ENCODE data around the gene NXN.
"Not testable (repeated sequence)": the region's sequence is repeated elsewhere in the genome, so short reads cannot be mapped to it uniquely, and the experiment has no call there.

NXN gene

DNA sequence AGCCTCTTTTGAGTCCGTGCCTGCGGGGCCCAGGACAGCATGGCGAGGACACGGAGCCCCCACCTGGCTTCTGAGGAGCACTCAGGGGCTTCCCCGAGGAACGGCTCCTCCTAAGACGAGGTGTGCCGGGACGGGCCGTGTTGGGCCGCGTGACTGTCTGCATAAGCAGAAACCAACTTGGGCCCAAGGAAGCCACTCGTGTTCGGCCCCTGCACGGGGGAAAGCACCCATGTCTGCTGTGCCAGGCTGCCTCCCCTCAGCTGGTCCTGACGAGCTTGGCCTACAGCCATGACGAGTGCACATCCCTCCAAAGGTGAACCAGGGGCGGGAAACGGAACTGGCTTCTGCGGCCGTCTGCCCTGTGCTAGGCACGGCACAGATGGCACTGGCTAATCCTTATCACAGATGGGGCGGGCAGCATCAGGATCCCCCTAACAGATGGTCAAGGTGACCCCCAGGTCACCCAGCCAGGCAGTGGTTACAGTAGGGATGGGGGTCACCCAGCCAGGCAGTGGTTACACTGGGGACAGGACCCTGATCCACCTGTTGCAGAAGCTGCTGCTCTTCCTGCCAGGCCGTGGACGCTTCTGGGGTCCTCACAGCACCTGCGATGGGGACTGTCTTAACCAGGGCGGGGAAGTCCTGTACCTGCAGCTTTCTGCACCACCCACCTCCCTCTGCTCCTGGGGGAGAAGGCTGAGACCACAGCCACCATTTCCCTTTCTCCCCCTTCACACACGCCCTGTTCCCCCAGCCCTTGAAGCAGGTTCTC is 171.9 kb downstream of the NXN start:
- no peak overlapping the region for H3K4me3 ChIP-seq (replicated peaks; ENCODE audit: low read depth, low read length)
- TF ChIP-seq, protein P1, sequence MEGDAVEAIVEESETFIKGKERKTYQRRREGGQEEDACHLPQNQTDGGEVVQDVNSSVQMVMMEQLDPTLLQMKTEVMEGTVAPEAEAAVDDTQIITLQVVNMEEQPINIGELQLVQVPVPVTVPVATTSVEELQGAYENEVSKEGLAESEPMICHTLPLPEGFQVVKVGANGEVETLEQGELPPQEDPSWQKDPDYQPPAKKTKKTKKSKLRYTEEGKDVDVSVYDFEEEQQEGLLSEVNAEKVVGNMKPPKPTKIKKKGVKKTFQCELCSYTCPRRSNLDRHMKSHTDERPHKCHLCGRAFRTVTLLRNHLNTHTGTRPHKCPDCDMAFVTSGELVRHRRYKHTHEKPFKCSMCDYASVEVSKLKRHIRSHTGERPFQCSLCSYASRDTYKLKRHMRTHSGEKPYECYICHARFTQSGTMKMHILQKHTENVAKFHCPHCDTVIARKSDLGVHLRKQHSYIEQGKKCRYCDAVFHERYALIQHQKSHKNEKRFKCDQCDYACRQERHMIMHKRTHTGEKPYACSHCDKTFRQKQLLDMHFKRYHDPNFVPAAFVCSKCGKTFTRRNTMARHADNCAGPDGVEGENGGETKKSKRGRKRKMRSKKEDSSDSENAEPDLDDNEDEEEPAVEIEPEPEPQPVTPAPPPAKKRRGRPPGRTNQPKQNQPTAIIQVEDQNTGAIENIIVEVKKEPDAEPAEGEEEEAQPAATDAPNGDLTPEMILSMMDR (IDR thresholded peaks at IDR 0.05; ENCODE audit: low read length, missing control alignments), result no peak
- DNase-seq (ENCODE audit: low read depth), result no peak

DNA sequence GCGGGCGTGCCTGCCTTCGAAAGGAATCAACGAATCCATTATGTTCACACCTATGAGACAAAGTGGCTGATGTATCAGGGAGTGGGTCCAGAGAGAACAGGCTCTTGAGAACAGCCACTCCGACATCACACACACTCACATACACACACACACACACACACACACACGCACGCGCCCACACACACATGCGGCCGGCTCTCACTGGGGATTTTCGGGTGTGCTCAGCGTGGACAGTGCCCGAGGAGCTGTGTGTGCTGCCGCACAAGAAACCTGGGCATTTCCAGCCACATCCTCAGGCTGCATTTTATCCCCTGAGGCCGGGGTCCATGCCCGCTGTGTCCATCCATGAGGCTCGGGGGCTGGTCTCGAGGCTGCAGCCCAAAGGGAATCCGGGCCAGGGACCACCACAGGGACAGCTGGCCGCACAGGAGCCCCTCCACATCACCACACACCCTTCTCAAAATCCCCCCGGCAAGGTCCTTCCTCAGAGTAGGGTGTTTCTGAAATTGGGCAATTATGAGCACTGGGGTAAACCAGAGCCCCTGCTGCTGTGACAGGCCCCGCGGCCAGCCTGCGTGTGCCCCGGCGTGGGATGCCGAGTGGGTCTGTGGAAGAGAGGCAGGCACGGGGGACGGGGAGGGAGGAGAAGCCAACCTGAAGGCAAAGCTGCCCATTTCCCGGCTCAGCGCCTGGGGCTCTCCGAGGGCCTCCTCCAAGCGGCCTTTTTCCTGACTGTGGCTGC is 172.6 kb downstream of the NXN start:
- DNase-seq (ENCODE audit: low read depth), result no peak
- H3K4me3 ChIP-seq (replicated peaks; ENCODE audit: low read depth, low read length), result no peak overlapping the region
- TF ChIP-seq, protein P1 (IDR thresholded peaks at IDR 0.05; ENCODE audit: low read length, missing control alignments), result no peak

DNA sequence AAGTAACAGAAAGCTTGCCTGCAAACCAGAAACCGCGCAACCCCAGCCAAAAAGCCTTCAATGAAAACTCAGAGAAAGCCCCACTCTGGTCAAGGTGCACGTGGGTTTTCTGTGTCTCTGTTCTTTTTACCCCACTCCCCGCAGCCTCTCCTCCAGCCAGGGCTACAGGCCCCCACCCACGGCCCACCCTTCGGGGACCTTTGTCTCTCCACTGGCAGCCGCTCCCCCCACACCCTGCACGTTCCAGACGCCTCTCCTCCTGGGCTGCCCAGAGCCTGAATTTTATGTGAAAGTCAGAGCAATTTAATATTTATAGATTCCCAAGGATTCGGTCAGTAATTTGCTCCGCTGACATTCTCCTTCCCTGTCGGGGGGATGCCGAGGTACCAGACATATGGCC is 173.2 kb downstream of the NXN start:
- DNase-seq (ENCODE audit: low read depth), result no peak
- TF ChIP-seq, protein P1 (IDR thresholded peaks at IDR 0.05; ENCODE audit: low read length, missing control alignments), result no peak
- no peak overlapping the region for H3K4me3 ChIP-seq (replicated peaks; ENCODE audit: low read depth, low read length)

DNA sequence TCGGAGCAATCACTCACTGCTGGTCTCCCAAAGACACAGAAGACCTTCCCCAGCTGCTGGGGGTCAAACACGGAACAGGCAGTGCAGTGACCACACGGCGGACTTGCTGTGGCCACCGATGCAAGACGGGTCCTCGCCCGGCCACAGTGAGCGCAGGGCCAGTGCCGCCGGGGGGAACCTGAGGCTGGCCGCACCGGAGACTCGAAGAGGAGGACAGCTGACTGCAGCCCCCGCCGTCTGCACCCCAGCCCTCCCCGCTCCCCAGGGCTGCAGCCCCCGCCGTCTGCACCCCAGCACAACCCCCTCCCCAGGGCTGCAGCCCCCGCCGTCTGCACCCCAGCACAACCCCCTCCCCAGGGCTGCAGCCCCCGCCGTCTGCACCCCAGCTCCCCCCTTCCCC is 173.7 kb downstream of the NXN start:
- not testable (repeated sequence) for H3K4me3 ChIP-seq (replicated peaks; ENCODE audit: low read depth, low read length); DNase-seq (ENCODE audit: low read depth)

DNA sequence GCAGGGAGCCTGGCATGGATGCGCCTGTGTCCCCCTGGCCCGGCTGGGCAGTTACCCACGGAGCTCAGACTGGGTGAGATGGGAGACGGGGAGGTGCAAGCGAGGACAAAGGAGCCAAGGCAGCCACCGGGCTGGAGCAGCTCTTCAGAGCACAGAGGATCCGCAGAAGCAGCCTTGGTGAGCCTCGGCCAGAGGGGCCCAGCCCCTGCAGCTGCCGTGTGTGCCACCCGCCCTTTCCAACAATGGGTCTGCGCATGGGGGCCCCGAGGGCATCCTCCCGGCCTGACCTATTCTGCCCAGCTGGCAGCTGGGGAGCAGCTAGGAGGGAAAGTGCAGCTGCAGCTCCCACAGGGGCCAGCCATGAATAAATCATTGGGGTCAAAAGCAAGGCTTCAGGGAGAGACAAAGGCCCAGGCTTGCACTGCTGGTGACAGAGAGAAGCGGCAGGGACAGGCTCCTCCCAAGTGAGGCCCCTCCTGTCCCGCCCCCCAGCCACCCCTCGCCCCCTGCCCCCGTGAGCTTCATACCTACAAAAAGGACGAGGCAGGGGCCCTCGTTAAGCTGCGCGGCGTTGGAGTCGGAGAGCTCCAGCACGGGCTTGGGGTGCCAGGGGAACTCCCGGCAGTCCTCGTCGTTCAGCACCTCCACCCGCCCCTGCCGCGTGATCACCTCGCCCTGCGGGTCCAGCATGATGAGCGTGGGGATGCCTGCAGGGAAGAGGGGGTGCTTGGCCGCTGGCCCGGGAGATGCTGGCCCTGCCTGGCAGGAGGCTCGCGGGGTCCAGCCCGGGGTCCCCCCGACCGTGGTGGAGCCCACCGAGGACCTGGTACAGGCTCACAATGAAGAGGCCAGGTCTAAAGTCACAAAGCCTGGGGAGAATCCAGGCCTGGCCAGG is 174.8 kb downstream of the NXN start:
- DNase-seq (ENCODE audit: low read depth), result no peak
- H3K4me3 ChIP-seq (replicated peaks; ENCODE audit: low read depth, low read length), result no peak overlapping the region
- TF ChIP-seq, protein P1 (IDR thresholded peaks at IDR 0.05; ENCODE audit: low read length, missing control alignments), result no peak

DNA sequence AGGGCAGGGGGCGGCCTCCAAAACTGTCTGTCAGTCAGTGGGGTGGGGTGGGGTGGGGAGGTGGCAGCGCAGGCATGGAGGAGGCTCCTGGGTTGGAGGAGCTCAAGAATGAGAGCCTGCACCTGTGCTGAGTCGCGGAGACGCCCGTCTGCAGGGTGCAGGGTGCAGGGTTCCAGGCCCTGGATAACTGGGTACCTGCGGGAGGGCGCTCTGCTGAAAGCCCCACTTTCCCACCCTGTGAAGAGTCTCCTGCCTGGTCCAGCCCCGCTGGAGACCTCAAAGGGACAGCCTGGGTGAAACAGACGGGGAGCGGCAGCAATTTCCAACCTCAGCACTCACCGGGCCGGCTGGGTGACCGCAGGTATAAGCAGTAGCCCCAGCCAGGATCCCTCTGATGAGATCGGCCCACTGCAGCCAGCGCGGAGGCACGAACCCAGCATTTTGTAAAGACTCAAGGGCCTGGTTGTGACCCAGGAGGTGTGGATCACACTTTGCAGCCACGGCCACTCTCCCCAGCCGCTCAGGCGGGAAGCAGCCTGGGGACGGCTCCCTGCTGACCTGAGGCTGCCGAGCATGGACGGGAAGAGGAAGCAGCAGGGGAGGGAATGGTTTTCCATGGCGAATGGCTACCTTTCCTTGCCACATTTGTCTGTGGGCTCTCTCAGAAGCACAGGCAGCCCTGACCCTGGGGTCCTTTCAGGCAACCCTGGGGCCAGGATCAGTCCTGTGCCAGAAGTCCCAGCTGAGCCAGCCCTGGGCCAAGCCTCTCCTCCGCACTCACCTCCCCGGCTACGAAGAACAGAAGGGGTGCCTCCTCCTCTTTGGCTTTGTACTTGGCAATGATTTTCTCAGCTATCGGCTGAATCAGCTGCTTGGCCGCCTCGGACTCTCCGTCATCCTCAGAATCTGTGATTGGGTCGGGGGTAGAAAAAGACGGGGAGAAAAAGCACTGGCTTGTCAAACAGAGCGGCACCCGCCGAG is 176.4 kb downstream of the NXN start:
- H3K4me3 ChIP-seq (replicated peaks; ENCODE audit: low read depth, low read length), result no peak overlapping the region
- TF ChIP-seq, protein P1 (IDR thresholded peaks at IDR 0.05; ENCODE audit: low read length, missing control alignments), result no peak
- DNase-seq (ENCODE audit: low read depth), result no peak
